ENCODE results near the gene FIBCD1. TPM values are rescaled to one million over a fixed set of nuclear protein-coding genes. Genes with fewer than 3 reads are reported as not detected.

Gene FIBCD1
- total and polyA plus RNA-seq, 3 experiments from 2014 or later, result not detected

- H3K4me1 Mint-ChIP-seq, result no peaks in the 10 kb centered on the region
- no peaks in the 10 kb centered on the region for H3K27me3 Mint-ChIP-seq
- H3K4me3 Mint-ChIP-seq, result no peak overlapping the region
- Histone ChIP-seq H3K4me3 (ENCODE audit: low read length) (no peak overlapping the region), H3K9me3 (ENCODE audit: low read length) (no peaks in the 10 kb centered on the region), H3K27ac (ENCODE audit: low read depth, low read length) (no peak overlapping the region), H3K27me3 (ENCODE audit: insufficient read depth, low read length, poor library complexity, severe bottlenecking) (no peaks in the 10 kb centered on the region), H3K4me1 (ENCODE audit: insufficient read depth, low read length) (no peaks in the 10 kb centered on the region), H3K36me3 (ENCODE audit: insufficient read depth, low read length) (peaks cover 9% of the 10 kb centered on the region)
- no peak for DNase-seq
- H3K27ac Mint-ChIP-seq, result peak overlapping the region in 1 of 8 donors; percentile 88
- H3K36me3 Mint-ChIP-seq, result peaks cover 0 to 55% (median 5%) of the 10 kb centered on the region in 3 donors
- ChIA-PET CTCF (no interaction called here), POLR2A (no interaction called here)
- H3K9me3 Mint-ChIP-seq, result no peaks in the 10 kb centered on the region
These were observed 48.0 kb downstream of the FIBCD1 start for GRCh38 chr9:130890870-130891687.

GRCh38 chr9:130890124-130890523 is 48.9 kb downstream of the FIBCD1 start:
- CTCF ChIA-PET, result no interaction called here
- peaks cover 0 to 65% (median 5%) of the 10 kb centered on the region in 3 donors for H3K36me3 Mint-ChIP-seq

GRCh38 chr9:130888146-130888885 is 50.7 kb downstream of the FIBCD1 start:
- H3K27me3 Mint-ChIP-seq, result no peaks in the 10 kb centered on the region
- no peak overlapping the region for H3K27ac Mint-ChIP-seq
- Histone ChIP-seq H3K27me3 (ENCODE audit: insufficient read depth, low read length, poor library complexity, severe bottlenecking) (no peaks in the 10 kb centered on the region), H3K4me3 (ENCODE audit: low read length) (no peak overlapping the region), H3K4me1 (ENCODE audit: insufficient read depth, low read length) (no peaks in the 10 kb centered on the region), H3K9me3 (ENCODE audit: low read length) (no peaks in the 10 kb centered on the region), H3K36me3 (ENCODE audit: insufficient read depth, low read length) (peaks cover 17% of the 10 kb centered on the region), H3K27ac (ENCODE audit: low read depth, low read length) (no peak overlapping the region)
- no peak overlapping the region for H3K4me3 Mint-ChIP-seq
- peaks cover 0 to 80% (median 10%) of the 10 kb centered on the region in 3 donors for H3K36me3 Mint-ChIP-seq
- no peaks in the 10 kb centered on the region for H3K4me1 Mint-ChIP-seq
- no peak for DNase-seq
- POLR2A ChIA-PET, result no interaction called here
- CTCF ChIA-PET, result interaction anchor here (1.0 kb wide), 1 partner anchor 158 kb away, joined by 3 read pairs; no protein-coding TSS in a partner anchor
- H3K9me3 Mint-ChIP-seq, result no peaks in the 10 kb centered on the region

More at GRCh38 chr9:130890124-130890523, 48.9 kb downstream of the FIBCD1 start:
- Mint-ChIP-seq H3K9me3 (no peaks in the 10 kb centered on the region), H3K27me3 (no peaks in the 10 kb centered on the region), H3K4me1 (no peaks in the 10 kb centered on the region), H3K27ac (no peak overlapping the region), H3K4me3 (no peak overlapping the region)
- POLR2A ChIA-PET, result no interaction called here
- no peak for DNase-seq
- no peak overlapping the region for H3K27ac ChIP-seq (ENCODE audit: low read depth, low read length)
- peaks cover 17% of the 10 kb centered on the region for H3K36me3 ChIP-seq (ENCODE audit: insufficient read depth, low read length)
- no peaks in the 10 kb centered on the region for H3K4me1 ChIP-seq (ENCODE audit: insufficient read depth, low read length)
- no peaks in the 10 kb centered on the region for H3K9me3 ChIP-seq (ENCODE audit: low read length)
- H3K4me3 ChIP-seq (ENCODE audit: low read length), result no peak overlapping the region
- H3K27me3 ChIP-seq (ENCODE audit: insufficient read depth, low read length, poor library complexity, severe bottlenecking), result no peaks in the 10 kb centered on the region

- Histone ChIP-seq H3K36me3 (ENCODE audit: insufficient read depth, low read length) (peaks cover 17% of the 10 kb centered on the region), H3K27me3 (ENCODE audit: insufficient read depth, low read length, poor library complexity, severe bottlenecking) (no peaks in the 10 kb centered on the region)
These were observed 51.4 kb downstream of the FIBCD1 start for GRCh38 chr9:130887494-130888144.

GRCh38 chr9:130886981-130887380 is 52.1 kb downstream of the FIBCD1 start:
- DNase-seq, result no peak
- no peak overlapping the region for H3K4me3 ChIP-seq (ENCODE audit: low read length)
- no peaks in the 10 kb centered on the region for H3K9me3 Mint-ChIP-seq
- no peaks in the 10 kb centered on the region for H3K4me1 ChIP-seq (ENCODE audit: insufficient read depth, low read length)
- CTCF ChIA-PET, result no interaction called here
- H3K36me3 Mint-ChIP-seq, result peaks cover 0 to 77% (median 10%) of the 10 kb centered on the region in 3 donors
- H3K36me3 ChIP-seq (ENCODE audit: insufficient read depth, low read length), result peaks cover 17% of the 10 kb centered on the region
- no peaks in the 10 kb centered on the region for H3K9me3 ChIP-seq (ENCODE audit: low read length)
- no peak overlapping the region for H3K27ac ChIP-seq (ENCODE audit: low read depth, low read length)
- POLR2A ChIA-PET, result no interaction called here
- H3K27me3 Mint-ChIP-seq, result no peaks in the 10 kb centered on the region
- no peak overlapping the region for H3K4me3 Mint-ChIP-seq
- H3K4me1 Mint-ChIP-seq, result no peaks in the 10 kb centered on the region
- H3K27me3 ChIP-seq (ENCODE audit: insufficient read depth, low read length, poor library complexity, severe bottlenecking), result no peaks in the 10 kb centered on the region
- peak overlapping the region in 1 of 8 donors; percentile 64 for H3K27ac Mint-ChIP-seq

More at GRCh38 chr9:130887494-130888144, 51.4 kb downstream of the FIBCD1 start:
- peaks cover 0 to 79% (median 10%) of the 10 kb centered on the region in 3 donors for H3K36me3 Mint-ChIP-seq
- peak overlapping the region in 1 of 8 donors; percentile 94 for H3K27ac Mint-ChIP-seq
- H3K4me1 ChIP-seq (ENCODE audit: insufficient read depth, low read length), result no peaks in the 10 kb centered on the region
- no peaks in the 10 kb centered on the region for H3K9me3 ChIP-seq (ENCODE audit: low read length)
- no peaks in the 10 kb centered on the region for H3K27me3 Mint-ChIP-seq
- CTCF ChIA-PET, result no interaction called here
- H3K4me3 Mint-ChIP-seq, result no peak overlapping the region
- H3K9me3 Mint-ChIP-seq, result no peaks in the 10 kb centered on the region
- H3K27ac ChIP-seq (ENCODE audit: low read depth, low read length), result no peak overlapping the region
- H3K4me1 Mint-ChIP-seq, result no peaks in the 10 kb centered on the region
- no peak overlapping the region for H3K4me3 ChIP-seq (ENCODE audit: low read length)
- DNase-seq, result no peak
- POLR2A ChIA-PET, result no interaction called here

GRCh38 chr9:130885484-130886375 is 53.3 kb downstream of the FIBCD1 start:
- DNase-seq, result no peak
- Histone ChIP-seq H3K9me3 (ENCODE audit: low read length) (no peaks in the 10 kb centered on the region), H3K27me3 (ENCODE audit: insufficient read depth, low read length, poor library complexity, severe bottlenecking) (no peaks in the 10 kb centered on the region), H3K27ac (ENCODE audit: low read depth, low read length) (no peak overlapping the region), H3K36me3 (ENCODE audit: insufficient read depth, low read length) (peaks cover 26% of the 10 kb centered on the region), H3K4me3 (ENCODE audit: low read length) (no peak overlapping the region), H3K4me1 (ENCODE audit: insufficient read depth, low read length) (no peaks in the 10 kb centered on the region)
- Mint-ChIP-seq H3K27me3 (no peaks in the 10 kb centered on the region), H3K27ac (peak overlapping the region in 2 of 8 donors; percentile 36 to 79), H3K36me3 (peaks cover 0 to 83% (median 15%) of the 10 kb centered on the region in 3 donors), H3K4me1 (no peaks in the 10 kb centered on the region), H3K9me3 (no peaks in the 10 kb centered on the region), H3K4me3 (no peak overlapping the region)
- POLR2A ChIA-PET, result no interaction called here
- CTCF ChIA-PET, result interaction anchor here (0.6 kb wide), 1 partner anchor 164 kb away, joined by 6 read pairs; no protein-coding TSS in a partner anchor

- peaks cover 36% of the 10 kb centered on the region for H3K36me3 ChIP-seq (ENCODE audit: insufficient read depth, low read length)
- Mint-ChIP-seq H3K4me1 (no peaks in the 10 kb centered on the region), H3K27ac (peak overlapping the region in 2 of 8 donors; percentile 38 to 65), H3K4me3 (no peak overlapping the region), H3K36me3 (peaks cover 0 to 89% (median 15%) of the 10 kb centered on the region in 3 donors), H3K9me3 (no peaks in the 10 kb centered on the region), H3K27me3 (no peaks in the 10 kb centered on the region)
- H3K9me3 ChIP-seq (ENCODE audit: low read length), result no peaks in the 10 kb centered on the region
- no peaks in the 10 kb centered on the region for H3K27me3 ChIP-seq (ENCODE audit: insufficient read depth, low read length, poor library complexity, severe bottlenecking)
- ChIA-PET CTCF (no interaction called here), POLR2A (no interaction called here)
- H3K4me3 ChIP-seq (ENCODE audit: low read length), result no peak overlapping the region
- no peaks in the 10 kb centered on the region for H3K4me1 ChIP-seq (ENCODE audit: insufficient read depth, low read length)
- no peak for DNase-seq
- no peak overlapping the region for H3K27ac ChIP-seq (ENCODE audit: low read depth, low read length)
These were observed 54.2 kb downstream of the FIBCD1 start for GRCh38 chr9:130884542-130885483.
